Activated CD4-positive, alpha-beta T cell treated with anti-CD3 and anti-CD28 coated beads, Interleukin-2, amount 50 U/mL, for 4 hours (primary cell): Measurements from ENCODE around the gene ERC1.
"Not testable (repeated sequence)": the region's sequence is repeated elsewhere in the genome, so short reads cannot be mapped to it uniquely, and the experiment has no call there.

Experiments
- DNase-seq, 2 experiments: peaks; one replicate each; pipeline ENCODE4 v3.0.0-alpha.2; 2020

The ERC1 gene

GRCh38 chr12:1197264-1198018, 206.4 kb downstream of the ERC1 start:
- no peak for DNase-seq

- DNase-seq, result not testable (repeated sequence)
These were observed 207.8 kb downstream of the ERC1 start for GRCh38 chr12:1198854-1199253.

- no peak for DNase-seq
These were observed 208.7 kb downstream of the ERC1 start for GRCh38 chr12:1199700-1200099.

GRCh38 chr12:1201030-1201429, 210.0 kb downstream of the ERC1 start:
- no peak for DNase-seq

GRCh38 chr12:1201886-1202285, 210.9 kb downstream of the ERC1 start:
- DNase-seq, result no peak

GRCh38 chr12:1203735-1204019, 212.7 kb downstream of the ERC1 start:
- DNase-seq, result no peak

GRCh38 chr12:1204581-1205121, 213.6 kb downstream of the ERC1 start:
- no peak for DNase-seq

- no peak for DNase-seq
These were observed 214.6 kb downstream of the ERC1 start for GRCh38 chr12:1205512-1206060.

- DNase-seq, result no peak
These were observed 215.2 kb downstream of the ERC1 start for GRCh38 chr12:1206118-1206734.

GRCh38 chr12:1207276-1207675, 216.3 kb downstream of the ERC1 start:
- DNase-seq, result no peak

- DNase-seq, result not testable (repeated sequence)
These were observed 217.7 kb downstream of the ERC1 start for GRCh38 chr12:1208719-1209118.

GRCh38 chr12:1212526-1212925, 221.5 kb downstream of the ERC1 start:
- no peak for DNase-seq

- DNase-seq, result no peak
These were observed 222.2 kb downstream of the ERC1 start for GRCh38 chr12:1213205-1213604.

- DNase-seq, result no peak
These were observed 222.7 kb downstream of the ERC1 start for GRCh38 chr12:1213618-1214205.

GRCh38 chr12:1216560-1216959, 225.5 kb downstream of the ERC1 start:
- no peak for DNase-seq

GRCh38 chr12:1217191-1217949, 226.3 kb downstream of the ERC1 start:
- no peak for DNase-seq

GRCh38 chr12:1218369-1218768, 227.3 kb downstream of the ERC1 start:
- no peak for DNase-seq

GRCh38 chr12:1220127-1221092, 229.4 kb downstream of the ERC1 start:
- DNase-seq, result no peak

GRCh38 chr12:1222858-1223639, 232.0 kb downstream of the ERC1 start:
- no peak for DNase-seq

GRCh38 chr12:1226951-1227350, 235.9 kb downstream of the ERC1 start:
- DNase-seq, result no peak

GRCh38 chr12:1234073-1234472, 243.1 kb downstream of the ERC1 start:
- no peak for DNase-seq
